Left lobe of liver (tissue), 2 donors: ENCODE measurements around the gene CAMTA1. TPM values are rescaled to one million over a fixed set of nuclear protein-coding genes. Genes with fewer than 3 reads are reported as not detected.
A peak's percentile ranks its signal among the peaks of the same experiment; 100 is the strongest.

Experiments
- ATAC-seq: fragments of 200-7000 bp; cut with Tn5 transposase; one replicate; pipeline ENCODE4 v1.9.1; 2020; ENCODE audit warnings: mild to moderate bottlenecking, moderate library complexity
- DNase-seq: peaks from one replicate; pipeline ENCODE4 v3.0.0-alpha.2; 2020; ENCODE audit warnings: low spot score
- total RNA-seq: library from RNA; stranded (reverse); gene quantifications from one replicate; pipeline ENCODE4 v1.2.1, GENCODE V29; 2021
- donor health status: DM: no; HTN: no; CAD: no; lungs with moderate emphysema.
- donor health status: DM: no; HTN: yes; CAD: no.

The CAMTA1 gene
- total RNA-seq, 1 donor from 2014 or later: 33.6 TPM

DNA sequence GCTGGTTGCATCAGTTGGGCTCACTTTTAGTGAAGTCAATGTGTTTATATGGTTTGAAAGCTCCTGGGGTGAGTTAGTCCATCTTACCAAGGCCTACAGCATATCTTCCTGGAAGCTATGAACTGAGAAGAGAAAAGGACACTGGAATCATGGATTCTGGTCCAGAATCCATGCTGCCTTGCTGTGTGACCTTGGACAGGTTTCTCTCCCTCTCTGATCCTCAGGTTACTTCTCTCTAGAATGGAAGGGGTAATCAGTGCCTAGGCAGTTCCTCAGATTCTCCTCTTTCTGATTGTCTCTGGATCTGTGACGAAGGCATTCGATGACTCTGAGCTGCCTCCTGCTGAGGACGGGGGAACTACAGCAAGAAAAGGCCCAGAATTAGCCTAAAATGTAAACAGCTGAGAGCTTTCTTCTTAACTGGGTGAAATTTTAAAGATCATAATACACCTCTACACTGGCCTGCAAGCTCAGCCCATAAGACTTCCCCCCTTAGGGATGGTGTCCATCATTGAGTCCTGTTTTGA, 560.9 kb downstream of the CAMTA1 start:
- ATAC-seq (no peak), DNase-seq (no peak)

DNA sequence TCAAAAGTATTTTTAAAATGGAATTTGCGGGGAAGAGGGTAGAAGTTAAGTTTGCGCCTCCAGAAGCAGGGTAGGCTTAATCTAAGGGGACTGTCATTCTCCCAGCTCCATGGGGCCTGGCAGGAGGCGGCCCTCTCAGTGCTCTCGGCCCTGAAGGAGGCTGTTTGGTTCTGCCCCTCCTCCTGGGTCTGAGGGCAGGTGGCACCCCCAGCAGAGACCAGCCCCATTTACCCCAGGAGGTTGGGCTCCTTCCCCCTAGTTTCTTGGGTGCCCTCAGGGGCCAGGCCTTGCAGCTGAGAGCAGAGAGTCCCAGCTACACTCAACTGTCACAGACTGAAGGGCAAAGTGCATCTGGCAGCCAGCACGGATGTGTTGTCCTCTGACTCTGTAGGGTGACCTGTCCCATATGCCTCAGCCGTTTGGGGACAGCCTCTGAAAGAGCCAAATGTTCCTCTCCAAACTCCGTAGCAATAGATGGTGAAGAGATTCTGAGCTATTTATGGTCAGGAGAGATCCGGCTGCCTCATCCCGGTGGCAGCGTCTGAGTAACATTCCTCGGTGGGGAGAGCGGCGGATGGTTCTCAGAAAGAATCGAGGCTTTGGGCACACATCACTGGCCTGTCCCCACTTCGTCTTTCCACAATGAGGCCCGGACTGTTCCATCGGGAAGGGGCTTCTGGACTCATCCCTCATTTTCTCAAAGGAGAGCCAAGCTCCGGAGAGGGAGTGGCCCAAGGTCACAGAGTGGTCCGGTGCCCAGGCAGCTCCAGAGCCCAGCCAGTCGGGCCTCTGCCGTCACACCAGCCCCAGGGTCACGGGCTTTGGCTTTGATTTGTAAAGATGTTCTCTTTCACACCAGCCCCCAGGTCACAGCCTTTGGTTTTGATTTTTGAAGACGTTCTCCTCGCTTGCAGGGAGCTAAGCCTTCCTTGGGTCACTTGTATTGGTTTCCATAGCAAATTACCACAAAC, 561.6 kb downstream of the CAMTA1 start:
- ATAC-seq (peak; percentile 99), DNase-seq (peak; percentile 84)

DNA sequence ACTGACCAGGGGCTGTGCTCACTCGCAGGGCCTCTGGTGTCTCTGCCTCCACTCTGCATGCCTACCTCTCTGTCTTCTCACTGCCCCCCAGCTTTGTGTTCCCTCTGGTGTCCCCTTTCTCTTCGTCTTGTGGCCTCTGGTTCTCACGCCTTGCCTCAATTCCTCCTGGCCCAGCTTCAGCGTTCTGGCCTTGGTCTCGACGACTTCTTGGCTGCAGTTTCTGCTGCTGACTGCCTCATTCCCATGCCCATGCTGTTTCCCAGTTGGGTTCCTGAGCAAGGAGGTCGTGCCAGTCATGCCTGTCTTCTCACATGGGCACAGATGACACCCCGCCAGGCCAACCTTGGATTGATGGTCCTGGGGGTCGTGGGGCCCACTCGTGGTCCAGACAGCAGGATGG, 562.8 kb downstream of the CAMTA1 start:
- DNase-seq: no peak
- ATAC-seq: no peak

DNA sequence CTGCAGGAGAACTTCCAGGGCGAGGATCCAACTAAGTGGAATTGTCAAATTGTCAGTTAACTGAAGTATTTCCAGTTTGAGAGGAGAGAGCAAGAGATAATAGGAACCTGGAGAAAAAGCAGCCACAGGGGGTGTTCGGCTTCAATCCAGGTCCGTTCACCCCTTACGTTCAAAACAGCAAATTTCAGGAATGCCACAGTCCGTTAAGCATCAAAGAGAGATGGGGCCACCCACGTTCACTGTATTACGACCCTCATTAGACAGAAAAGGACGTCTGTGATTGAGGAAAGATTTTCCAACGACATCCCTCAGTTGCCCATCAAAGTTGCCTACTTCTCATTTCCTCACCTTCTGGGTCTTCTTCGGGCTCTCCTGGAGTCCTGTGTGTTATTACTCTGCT, 563.3 kb downstream of the CAMTA1 start:
- ATAC-seq: no peak

DNA sequence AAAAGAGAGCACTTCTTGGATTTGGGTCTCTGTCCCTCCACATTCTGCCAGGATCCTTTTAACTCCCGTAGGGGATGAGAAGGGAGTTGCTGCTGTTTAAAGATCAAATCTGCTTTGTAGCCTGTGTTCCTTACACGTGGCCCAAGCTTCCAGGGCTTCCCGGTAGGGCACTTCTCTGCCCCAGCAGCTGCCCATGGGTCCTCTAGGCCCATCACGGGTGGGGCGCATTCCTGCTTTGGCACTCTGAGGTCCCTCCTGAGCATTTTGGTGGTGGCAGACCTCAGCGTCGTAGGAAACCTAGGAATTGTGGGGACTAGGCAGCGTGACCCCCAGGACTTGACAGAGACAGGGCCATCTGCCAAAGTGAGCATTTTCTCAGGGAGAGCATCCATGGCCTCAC, 565.5 kb downstream of the CAMTA1 start:
- ATAC-seq: no peak
- no peak for DNase-seq

More for the DNA sequence above, 563.3 kb downstream of the CAMTA1 start:
- DNase-seq: no peak

DNA sequence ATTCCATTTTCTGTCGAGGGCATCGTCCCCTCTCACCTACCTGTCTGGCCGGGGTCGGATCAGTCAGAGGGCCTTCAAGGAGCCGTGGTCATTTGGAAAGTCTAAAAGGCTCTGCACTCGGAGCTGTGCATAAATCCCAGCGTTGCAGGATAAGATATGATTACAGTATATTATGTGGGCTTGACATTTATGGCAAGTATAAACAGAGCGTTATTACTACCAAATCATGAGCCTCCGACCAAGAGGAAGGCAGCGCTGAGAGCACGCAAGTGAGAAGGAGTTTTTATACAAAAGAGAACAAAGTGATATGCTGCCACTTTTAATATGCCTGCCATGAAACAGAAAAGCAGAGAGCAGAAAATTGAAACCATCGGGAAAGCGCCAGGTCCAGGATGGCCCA, 566.4 kb downstream of the CAMTA1 start:
- no peak for ATAC-seq

DNA sequence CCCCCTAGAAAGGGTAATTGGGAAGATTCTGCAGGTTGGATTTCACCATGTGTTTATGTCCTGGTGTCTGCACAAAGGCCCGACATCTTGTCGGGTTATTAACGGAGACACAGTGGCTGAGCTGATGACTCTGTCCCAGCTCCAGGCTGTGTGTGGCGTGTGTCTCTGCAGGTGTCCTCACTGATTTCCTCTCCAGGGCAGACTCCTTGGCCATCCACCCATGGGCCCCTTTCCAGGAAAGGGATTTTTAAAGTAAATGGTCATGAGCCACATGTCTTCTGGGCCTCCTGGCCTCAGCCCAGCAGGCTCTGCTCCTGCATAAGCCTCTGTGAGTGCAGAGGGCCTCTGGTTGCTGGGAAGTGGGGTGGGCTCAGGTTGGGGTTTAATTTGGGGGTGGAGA, 567.1 kb downstream of the CAMTA1 start:
- no peak for DNase-seq
- no peak for ATAC-seq

More for the DNA sequence above, 566.4 kb downstream of the CAMTA1 start:
- DNase-seq: no peak

DNA sequence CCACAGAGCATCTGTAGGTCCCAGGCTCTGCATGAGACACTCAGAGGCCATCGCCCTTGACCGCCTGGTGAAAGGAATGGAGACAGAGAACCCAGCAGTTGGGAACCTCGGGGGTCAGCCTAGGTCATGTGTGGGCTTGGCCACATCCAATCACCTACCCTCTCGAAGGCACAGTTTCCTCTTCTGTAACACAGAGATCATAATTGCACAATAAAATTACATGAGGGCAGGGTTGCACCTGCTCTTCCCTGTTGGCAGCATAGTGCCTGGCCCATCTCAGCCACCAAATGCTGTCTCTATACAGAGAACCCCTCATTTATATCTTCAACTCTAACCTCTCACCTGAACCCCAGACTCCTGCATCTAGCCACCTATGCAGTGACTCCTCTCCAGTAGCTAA, 567.7 kb downstream of the CAMTA1 start:
- ATAC-seq: no peak
- DNase-seq: no peak

DNA sequence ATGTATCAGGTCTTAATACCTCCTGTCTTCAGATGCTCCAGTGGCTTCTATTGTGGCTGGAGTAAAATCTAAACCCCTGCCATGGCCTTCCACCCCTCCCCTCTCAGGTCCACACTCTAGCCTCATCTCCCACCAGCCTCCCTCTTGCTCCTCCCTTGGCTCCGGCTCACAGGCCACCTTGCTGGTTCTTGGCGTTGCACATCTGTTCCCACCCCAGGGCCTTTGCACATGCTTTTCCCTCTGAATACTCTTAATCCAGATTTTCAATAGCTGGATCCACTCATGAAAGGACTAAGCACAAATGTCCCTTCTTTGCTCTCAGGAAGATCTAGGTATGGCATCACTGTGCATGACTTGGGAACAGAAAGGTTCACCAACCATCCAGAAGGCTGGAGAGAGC, 570.4 kb downstream of the CAMTA1 start:
- DNase-seq (no peak), ATAC-seq (no peak)

DNA sequence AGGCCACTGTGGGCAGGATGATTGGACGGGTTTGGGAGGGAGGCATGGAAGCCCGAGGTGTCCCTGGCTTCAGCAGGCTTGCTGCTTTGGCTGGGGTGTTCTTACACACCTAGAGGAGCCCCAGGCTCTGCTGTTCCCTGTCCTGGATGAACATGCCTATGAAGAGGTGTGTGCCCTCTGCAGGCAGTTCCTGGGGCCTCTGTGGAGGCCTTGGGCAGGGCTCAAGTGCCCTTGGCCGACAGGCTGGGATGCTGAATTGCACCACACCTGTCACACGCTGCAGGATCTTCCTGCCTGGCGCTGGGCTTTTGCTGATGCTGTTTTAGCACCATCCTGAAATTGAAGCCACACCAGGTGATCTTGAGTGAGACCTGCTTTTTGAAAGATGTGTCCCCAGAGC, 570.8 kb downstream of the CAMTA1 start:
- ATAC-seq: no peak
- no peak for DNase-seq

DNA sequence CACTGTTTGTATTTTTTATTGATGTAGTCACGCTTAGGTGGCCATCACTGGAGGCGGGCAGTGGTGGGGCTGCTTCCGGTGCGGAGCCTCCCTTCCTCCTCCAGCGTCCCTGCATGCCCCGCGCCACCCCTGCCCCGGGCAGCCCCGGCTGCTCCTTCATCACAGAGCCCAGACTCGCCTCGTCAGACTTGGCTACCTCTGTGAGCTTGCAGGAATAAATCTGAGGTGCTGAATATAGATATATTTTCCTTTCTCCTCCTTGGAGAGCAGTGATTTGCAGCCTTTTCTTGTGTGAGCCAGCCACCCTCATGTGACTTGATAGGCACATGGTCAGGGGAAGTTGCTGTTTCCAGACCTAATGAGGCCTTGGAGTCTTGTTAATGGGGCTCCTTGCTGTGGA, 573.2 kb downstream of the CAMTA1 start:
- ATAC-seq: no peak
- no peak for DNase-seq

DNA sequence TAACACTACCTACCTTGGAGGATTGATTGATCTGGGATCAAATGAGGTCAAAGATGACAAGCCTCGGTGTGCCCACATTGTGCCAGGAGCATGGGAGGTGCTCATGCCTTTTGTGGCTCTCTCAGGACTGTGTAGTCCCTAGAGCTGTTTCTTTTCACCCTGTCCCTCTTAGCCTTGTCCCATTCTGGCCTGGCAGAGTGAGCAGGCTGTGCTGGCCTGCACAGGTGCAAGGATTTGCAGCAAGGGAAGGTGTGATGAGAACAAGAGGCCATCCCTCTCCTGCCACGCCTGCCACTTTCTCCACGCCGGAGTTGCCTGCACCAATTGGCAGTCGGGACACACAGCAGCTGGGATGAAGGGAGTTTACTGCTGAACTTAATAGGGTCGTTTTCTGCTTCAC, 575.3 kb downstream of the CAMTA1 start:
- ATAC-seq (no peak), DNase-seq (no peak)

DNA sequence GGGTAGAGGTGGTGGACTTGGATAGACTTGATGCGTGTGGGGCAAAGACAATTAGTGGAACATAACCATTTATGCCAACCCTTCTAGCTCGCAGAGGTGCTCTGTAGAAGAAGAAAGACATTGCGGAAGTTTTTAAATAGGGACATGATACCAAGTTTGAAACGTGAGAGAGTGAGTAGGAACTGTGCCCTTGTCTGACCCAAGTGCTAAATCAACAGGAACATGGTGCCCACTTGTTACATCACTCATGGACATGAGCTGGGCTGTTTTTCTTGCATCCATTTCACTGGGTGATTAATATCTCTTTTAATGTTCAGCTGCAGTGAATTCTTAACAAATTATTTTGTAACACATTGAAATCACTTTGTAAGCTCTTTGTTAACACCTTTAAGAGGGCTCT, 577.7 kb downstream of the CAMTA1 start:
- ATAC-seq: no peak
- DNase-seq: no peak

DNA sequence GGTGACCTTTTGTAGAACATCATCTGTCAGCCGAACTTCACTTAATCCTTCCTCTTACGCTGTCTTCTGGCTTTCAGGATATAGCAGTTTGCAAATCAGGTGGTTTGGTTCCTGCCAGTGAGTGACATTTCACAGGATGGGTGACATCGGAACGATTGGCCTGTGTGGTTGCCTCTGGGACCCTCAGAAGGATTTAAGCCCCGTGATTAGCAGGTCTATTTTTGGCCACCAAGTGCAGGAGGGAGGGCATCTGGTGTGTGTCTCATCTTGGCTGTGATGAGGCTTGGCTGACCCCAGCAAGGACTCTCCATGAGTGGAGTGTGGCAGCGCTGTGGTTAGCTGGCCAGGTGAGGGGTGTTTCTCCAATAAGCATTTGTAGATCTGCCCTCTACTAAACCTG, 578.2 kb downstream of the CAMTA1 start:
- ATAC-seq (no peak), DNase-seq (no peak)

DNA sequence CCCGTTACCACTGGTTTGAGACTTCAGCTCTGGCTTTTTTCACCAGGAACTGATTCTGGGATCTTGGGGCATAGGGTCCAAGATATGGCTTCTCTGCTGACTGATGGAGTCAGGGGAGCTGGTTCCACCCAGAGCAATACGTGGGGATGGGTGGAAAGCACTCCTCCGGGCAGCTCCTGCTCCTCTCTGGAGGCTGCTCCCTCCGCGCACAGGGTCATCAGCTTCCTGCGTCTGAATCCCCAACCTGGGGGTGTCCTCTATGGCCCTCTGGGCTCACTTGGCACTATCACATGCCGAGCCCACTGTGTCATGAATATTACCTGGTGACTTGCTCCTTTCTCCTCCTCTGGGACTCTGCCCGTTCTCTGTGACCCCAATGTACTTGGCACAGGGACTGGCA, 580.5 kb downstream of the CAMTA1 start:
- DNase-seq (no peak), ATAC-seq (no peak)

DNA sequence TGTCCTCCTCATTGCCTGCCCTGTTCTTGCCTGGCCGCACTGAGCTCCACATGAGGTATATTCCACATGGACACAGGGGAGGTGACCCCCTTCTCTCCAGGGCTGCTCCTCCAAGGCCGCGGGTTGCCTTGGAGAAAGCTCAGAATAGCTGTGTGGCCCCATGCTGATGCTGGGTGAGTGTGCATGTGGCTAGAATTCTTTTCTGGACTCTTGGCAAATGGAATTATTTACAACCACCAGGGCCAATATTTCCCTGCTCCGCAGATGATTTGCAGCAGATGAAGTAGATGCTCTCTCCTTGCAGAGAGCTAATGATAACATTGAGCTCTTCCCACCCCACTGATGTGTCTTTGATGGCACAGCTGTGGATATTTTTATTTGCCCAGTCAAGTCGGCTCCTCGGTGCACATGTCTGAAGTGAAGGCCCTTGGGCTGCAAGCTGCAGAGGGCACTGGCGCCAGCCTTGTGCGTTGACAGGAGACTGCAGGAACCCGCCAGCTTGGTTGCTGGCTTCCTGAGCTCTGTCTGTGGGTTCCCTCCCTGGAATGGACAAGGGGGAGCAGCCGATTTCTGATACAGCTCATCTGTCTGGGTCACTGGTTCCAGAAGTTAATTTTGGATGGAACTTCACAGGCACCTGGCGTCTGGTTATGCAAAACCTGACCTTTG, 581.2 kb downstream of the CAMTA1 start:
- DNase-seq (peak; percentile 55), ATAC-seq (peak; percentile 95)

DNA sequence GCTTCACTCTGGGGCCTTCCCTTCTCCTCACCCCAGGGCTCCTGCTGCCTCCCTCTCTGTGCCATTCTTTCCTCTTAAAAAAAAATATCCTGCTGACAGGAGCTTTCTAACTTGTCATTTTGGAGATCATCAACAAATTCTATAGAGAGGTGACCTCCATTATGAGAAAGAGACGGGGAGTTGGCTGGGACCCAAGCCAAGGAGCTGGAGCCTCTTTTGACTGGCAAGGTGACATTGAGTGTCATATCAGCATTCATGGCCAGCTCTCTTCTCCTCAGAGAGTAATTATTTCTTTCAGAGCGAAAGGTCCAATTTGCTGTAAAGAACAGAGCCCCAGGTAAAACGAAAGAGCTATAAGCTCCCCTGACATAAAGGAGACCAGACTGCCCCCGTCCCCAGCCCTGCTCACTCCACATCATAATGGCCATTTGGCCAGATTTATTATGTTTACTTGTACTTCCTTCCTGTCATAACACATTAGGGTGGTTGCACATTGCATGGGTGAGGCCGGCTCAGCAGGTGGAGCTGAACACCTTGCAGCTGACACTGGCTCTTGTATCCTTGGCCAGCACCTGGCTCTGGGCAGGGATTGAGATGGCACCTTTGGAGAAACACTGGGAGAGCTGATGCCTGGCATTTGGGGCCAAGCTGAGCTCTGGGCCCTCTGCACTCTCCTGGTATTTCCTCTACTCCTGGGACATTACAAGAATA, 581.9 kb downstream of the CAMTA1 start:
- DNase-seq: no peak
- ATAC-seq: peak; percentile 9

DNA sequence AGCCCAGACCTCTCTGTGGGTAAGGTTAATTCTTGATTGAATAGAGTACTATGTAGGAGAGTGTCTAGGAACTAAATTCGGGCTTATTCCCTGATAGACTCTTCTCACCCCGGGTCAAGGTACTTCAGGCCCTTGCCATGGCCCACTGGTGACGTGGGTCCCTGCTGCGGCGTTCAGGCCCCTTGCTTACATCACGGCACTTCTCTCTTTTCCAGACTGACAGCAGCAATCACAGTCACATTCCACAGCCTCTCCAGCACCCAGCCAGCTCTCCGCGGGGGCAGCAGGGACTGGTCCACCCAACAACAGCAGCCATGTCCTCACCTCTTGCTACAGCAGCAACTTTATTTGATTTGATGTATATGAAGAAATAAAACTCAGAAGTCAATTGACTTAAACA, 584.6 kb downstream of the CAMTA1 start:
- ATAC-seq: no peak

DNA sequence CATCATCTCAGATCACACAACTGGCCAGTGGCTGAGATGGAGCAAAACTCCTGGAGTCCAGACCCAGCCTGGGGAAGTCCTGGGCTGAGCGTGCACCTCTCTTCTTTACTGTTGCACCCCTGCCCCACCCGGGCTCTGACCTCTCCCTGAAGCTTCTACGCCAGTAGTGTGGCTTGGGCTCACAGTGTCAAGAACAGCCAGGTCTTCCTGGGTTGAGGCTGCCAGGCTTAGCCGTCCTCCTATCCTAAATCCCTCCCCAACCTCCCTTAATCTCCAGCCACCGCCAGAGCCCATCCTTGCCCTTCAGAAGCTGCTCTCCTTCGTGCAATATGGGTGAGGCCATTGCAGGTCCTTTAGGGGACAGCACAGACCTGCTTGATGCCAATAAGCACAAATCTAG, 586.7 kb downstream of the CAMTA1 start:
- DNase-seq (no peak), ATAC-seq (no peak)

More for the DNA sequence above, 584.6 kb downstream of the CAMTA1 start:
- DNase-seq: no peak

DNA sequence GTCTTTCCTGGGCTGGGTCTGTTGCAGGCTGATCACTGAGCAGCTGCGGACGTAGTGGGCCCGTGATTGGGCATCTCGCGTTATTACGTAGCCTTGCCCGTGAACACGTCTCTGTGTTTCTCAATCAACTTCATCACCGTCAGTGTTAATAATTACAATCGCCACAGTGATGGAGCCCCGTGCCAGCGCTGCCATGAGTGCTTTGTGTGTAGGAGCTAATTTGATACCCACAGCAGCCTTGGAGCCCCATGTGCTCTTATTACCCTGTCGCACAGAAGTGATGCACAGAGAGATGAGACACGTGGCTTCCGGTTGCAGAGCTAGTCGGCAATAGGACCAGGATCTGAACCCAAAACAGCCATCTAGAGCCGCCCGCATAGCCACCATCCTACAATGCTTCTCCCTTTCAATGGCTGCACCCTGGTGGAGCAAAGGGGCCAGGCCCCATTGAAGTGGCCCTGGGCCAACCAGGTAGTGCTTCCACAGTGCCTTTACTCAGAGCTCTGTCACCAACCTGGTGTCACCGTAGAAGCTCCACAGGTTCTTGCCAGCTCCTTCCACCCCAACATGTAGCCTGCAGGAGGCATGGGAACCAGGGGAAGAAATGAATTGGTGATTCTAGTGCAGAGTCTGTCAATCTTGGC, 587.3 kb downstream of the CAMTA1 start:
- ATAC-seq (no peak), DNase-seq (no peak)

DNA sequence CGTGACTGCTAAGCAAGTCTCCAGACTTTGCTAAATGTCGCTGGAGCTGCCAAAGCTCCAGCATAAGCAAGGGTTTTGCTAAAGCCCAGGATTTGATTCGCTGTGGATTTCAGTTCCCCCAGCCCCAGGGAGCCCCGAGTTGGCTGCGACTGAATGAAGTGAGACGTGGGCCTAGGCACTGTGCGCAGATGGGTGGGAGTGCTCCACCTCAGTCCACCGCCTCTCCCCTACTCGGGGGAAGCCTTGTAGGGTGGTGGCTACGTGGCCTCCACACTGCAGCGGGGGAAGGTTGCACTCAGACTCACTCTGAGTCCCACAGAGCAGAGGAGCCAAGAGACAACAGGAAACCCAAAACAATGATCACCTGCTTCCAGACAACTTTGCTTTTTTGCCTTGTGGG, 588.0 kb downstream of the CAMTA1 start:
- ATAC-seq (no peak), DNase-seq (no peak)
